Measurements from ENCODE around the gene CHN2.

GRCh38 chr7:29381206-29382094 lies 186.9 kb downstream of the CHN2 start:
- no peak for TF ChIP-seq CTCF (IDR thresholded peaks at IDR 0.05)
- TF ChIP-seq EZH2 (IDR thresholded peaks at IDR 0.05), result no peak
